ENCODE results near the gene GLB1L.

The GLB1L gene

DNA sequence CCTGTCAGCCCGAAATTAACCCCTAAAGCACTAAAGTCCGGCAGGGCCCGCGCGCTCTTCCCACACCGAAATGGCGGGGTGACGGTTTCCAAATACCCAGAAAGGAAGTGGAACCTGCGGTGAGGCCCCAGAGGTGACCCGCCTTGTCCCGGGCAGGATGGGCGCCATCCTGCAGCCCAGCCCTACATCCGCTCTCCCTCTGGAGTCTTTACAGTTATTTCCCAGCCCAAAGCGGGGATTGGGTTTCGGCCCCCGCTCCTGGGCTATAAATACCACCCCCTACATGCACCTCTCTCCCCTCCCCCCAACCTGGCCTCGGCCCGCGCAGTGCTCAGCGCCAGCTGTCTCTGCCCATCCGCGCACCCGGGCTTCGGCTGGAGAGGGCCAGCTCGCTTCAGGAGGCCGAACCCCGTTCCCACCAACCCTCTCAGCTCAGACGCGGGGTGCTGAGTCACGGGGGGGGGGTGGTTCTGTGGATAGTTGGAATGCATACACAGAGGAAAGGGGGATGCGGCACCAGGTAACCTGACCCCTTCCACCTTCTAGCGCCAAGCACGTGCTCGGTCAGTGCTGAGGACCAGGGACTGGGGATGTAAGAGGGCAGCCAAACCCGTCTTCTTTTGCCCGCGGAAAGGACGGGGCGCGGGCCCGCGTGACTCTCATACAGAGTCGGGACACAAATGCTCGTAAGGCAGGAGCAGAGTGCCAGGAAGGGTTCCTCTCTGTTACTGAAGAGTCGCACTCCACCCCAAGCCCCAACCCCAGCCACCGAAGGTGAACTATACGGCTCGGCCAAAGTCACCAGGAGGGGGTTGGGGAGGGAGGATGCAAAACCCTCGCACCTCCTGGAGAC lies 7.9 kb upstream of the GLB1L start, which contains the start of gene TUBA4B:
Gene TUBA4B, plus strand, starts transcription at position 344 of the 853 bp plus-strand sequence. Its CDS starts 165 bp downstream, at position 509.
- no peak for DNase-seq (ENCODE audit: low read depth, low spot score)

GRCh38 chr2:219252570-219252899 lies 7.3 kb upstream of the GLB1L start:
- DNase-seq (ENCODE audit: low read depth, low spot score), result no peak

DNA sequence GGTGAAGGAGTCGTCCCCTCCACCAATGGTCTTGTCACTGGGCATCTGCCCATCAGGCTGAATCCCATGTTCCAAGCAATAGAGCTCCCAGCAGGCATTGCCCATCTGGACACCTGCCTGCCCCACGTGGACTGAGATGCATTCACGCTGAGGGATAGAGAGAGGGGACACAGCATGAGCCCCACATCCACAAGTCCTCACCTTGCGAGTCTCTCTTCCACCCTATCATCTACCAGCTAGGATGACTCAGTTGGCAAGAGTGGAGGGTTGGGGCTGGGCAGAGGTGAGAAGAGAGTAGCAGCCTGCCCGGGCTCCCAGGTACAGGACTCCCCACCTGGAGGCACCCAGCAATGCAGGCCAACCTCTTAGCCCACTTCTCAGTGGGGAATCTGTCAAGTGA lies 6.8 kb upstream of the GLB1L start:
- DNase-seq (ENCODE audit: low read depth, low spot score), result no peak

DNA sequence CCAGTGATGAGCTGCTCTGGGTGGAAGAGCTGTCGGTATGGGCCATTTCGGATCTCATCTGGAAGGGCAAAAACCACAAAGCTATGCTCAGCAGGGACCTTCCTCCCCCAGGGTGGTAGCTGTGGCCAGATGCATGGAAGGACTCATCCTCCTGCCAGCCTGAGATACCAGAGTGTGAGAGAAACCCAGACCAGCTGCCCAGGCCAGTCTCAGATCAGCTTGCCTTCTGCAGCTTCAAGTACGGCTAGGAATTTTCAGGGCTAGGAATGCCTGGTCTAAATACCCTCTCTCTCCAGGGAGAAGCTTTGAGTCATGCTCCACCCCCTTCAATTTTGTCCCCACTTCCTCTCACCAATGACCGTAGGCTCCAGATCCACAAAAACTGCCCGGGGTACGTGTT lies 6.4 kb upstream of the GLB1L start:
- DNase-seq (ENCODE audit: low read depth, low spot score), result no peak

DNA sequence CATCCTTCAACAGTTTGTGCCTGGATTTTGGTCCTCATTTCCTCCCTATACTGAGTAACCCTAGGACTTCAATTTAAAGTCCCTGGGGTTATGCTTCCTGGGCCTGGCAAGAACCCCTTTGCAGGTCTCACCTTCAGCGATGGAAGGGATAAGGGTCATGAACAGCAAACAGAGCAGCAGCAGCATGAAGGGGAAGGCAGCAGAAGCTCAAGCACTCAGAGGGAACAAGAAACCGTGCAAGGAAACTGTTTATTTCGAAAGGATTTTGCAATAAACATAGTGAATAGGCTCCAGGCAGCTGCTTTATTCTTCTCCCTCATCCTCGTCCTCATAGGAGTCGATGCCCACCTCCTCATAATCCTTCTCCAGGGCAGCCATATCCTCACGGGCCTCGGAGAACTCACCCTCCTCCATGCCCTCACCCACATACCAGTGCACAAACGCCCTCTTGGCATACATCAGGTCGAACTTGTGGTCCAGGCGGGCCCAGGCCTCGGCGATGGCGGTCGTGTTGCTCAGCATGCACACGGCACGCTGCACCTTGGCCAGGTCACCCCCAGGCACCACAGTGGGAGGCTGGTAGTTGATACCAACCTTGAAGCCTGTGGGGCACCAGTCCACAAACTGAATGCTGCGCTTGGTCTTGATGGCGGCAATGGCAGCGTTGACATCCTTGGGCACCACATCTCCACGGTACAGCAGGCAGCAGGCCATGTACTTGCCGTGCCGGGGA lies 5.0 kb upstream of the GLB1L start:
- DNase-seq (ENCODE audit: low read depth, low spot score), result no peak

GRCh38 chr2:219249203-219249980 lies 4.1 kb upstream of the GLB1L start:
- peak; percentile 21 for DNase-seq (ENCODE audit: low read depth, low spot score)

DNA sequence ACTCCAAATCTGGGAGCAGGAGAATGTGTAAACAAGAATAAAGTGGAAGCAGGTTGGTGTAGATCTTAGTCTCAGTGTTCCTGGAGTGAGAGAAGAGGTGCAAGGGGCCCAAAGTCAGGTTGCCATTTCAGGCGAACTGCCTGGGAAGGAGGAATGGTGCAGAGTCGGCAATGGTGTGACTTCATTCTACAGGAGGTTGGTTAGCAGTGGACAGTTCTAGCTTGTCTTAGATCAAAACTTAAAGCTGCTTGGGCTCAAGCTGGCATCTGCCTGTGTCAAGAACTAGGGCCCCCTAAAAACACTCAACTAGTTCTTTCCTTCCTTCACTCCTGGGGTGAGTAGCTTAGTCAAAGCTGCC lies 3.6 kb upstream of the GLB1L start:
- no peak for DNase-seq (ENCODE audit: low read depth, low spot score)

GRCh38 chr2:219247678-219248642 lies 2.7 kb upstream of the GLB1L start:
- no peak for DNase-seq (ENCODE audit: low read depth, low spot score)

DNA sequence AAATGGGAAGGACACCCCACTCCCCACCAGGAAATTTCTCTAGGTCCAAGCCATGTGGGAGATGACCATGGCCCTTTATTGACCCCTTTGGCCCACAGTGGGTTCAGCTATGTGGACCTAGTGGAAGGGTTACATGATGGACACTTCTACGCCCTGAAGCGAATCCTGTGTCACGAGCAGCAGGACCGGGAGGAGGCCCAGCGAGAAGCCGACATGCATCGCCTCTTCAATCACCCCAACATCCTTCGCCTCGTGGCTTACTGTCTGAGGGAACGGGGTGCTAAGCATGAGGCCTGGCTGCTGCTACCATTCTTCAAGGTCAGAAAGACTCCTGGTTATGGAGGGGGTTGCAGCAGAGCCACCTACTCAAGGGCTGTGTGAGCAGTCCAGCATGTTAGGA lies 1.3 kb upstream of the GLB1L start:
- DNase-seq (ENCODE audit: low read depth, low spot score), result no peak

GRCh38 chr2:219245899-219246230 lies 621 bp upstream of the GLB1L start:
- no peak for DNase-seq (ENCODE audit: low read depth, low spot score)

DNA sequence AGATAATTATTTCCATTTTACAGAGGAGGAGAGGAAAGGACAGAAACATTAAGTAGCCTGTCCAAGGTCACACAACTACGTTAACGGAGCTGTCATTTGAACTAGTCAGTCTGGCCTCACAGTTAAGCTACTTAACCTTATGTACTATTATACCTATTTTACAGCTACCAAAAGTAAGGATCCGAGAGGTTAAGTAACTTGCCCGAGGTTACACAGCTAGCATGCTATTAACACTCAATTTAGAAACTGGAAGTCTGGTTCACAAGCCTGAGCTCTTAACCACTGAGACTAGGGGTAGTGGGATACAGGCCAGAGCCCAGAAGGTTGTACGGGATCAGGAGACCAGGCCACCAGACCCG lies 476 bp downstream of the GLB1L start:
- no peak for DNase-seq (ENCODE audit: low read depth, low spot score)

DNA sequence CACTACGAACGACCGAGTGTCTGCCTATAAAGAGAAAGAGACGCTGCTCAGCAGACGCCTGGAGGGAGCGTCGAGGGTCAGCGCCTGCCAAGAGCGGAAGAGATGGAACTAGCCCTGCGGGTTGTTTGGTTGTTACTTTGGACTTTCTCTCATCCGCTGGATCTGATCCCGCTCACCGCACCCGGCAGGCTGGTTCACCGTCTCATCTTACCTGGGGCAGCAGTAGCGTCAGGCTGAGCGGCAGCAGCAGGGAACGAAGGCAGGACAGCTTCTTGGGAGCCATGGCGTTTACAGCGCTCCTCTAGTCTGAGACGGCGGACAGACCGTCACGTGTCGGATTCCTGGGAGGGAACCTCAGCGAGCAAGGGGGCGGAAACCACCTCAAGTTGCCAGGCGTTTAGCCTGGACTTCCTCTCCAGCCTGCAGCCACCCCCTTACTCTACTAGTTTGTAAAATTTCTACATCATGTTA lies 1.9 kb downstream of the GLB1L start:
- DNase-seq (ENCODE audit: low read depth, low spot score), result no peak

GRCh38 chr2:219234331-219234730 lies 10.9 kb downstream of the GLB1L start:
- no peak for DNase-seq (ENCODE audit: low read depth, low spot score)

DNA sequence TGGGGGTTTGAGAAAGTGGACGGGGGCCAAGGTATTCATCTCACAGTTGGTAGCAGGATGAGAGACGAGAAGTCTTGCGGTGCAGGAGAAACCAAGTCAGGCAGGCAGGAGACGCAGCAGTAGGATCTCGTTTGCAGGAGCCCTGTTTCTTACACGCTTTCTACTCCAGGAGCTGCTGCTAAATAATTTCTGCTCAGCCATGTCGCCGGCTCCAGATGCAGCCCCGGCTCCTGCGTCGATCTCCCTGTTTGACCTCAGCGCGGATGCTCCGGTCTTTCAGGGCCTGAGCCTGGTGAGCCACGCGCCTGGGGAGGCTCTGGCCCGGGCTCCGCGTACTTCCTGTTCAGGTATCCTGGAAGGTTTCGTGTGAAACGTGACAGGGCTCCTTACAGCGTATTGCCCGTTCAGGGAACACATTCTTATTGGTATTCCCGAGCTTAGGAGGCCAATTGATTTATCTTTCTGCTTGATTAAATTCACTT lies 15.1 kb downstream of the GLB1L start:
- DNase-seq (ENCODE audit: low read depth, low spot score), result no peak

DNA sequence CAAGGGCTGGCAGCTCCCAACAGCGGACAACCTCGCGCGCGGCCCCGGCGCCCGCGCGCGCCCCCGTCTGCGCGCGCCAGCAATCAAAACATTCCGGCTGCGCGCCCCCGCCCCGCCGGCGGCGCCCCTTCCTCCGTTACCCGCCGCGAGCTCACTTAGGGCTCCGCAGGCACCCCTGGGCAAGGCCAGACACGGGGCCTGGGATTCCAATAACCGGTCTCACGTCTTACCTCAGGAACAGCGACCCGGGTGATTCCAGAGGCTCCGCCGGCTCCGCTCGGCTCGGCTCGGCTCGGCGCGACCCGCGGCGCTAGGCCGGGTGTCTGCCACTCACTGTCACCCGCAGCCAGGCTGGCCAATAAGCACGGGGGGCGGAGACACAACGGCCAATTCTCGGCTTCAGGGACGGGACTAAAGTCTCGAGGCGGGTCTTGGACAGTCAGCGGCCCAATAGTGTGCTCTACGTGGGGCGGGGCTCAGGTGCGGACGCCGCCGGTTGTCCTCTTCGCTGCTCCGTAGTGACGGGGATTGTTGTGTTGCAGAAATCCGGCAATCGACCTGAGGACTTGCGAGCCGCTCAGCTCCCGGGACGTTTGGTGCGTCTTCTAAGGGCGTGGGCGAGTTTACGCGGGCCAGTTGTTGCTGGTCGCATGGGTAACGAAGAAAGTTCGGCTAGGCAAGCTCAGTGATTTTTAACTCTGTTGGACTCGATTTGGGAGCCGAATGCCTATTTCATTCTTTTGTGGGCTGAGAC lies 15.8 kb downstream of the GLB1L start, which contains the start of the genes ANKZF1 and ATG9A:
Gene ANKZF1, plus strand, starts transcription at position 502 of the 754 bp plus-strand sequence. CDS start 452 bp downstream, outside the sequence.
Gene ATG9A, minus strand, starts transcription at position 332 of the 754 bp plus-strand sequence. CDS start 1,612 bp downstream, outside the sequence.
- peak; percentile 92 for DNase-seq (ENCODE audit: low read depth, low spot score)

DNA sequence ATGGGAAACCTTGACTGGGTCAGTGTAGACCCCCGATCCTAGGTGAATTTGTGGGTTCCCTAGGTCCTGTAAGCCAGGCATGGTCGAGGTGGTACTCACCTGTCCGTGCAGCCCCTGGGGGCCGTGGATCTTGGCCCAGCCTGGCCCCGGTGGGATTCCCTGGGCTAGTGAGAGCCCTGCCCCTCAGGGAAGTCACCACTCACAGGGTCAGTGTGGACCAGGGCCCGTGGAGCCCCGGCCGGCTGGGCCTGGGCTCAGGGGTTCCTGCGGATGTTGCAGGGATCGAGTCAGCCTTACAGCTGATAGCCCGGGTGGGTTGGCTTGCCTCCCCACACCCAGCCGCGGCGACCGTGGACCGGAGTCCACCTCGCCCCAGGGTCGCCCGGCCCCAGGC lies 16.3 kb downstream of the GLB1L start:
- DNase-seq (ENCODE audit: low read depth, low spot score), result no peak

DNA sequence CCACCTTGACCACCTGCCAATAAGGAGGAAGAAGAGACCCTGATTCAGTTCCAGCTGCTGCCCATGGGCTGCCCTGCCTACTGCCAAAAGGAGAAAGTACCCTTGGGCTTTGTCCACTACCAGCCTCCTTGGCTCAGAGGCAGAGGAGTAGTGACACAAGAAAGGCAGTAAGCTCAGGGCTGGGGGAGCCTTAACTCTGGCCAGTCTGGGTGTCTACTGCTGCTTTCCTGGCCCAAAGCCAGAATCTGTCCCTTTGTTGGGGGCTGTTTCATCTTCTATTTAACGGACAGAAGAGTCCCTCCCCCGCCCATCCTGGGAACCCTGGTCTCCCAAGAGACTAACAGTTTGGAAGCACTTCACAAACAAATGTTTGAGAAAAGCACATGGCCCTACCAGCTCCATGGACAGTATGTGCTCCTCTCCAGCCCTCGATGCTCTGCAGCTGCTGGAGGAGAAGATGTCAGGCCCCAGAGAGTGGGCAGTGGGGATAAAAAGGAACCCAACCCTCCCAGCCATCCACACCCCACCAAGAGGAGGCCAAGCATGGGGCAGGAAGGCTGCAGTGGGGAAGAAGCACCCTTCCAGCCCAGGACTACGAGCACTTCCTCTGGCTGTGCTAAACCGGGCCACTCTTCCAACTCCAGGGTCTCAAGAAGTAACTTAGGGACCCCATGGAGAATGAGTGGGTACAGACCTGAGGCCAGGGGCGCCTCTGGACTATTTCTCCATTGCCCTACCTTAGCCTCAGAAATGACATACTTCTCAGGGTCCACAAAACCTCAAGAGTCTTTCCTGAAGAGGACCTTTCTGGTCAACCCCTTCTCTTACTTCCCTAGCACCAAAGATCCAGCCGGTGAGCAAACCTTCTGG lies 17.0 kb downstream of the GLB1L start:
- DNase-seq (ENCODE audit: low read depth, low spot score), result no peak

GRCh38 chr2:219225350-219225749 lies 19.9 kb downstream of the GLB1L start:
- no peak for DNase-seq (ENCODE audit: low read depth, low spot score)
